HFF-Myc (cell line): Measurements from ENCODE around the gene RHBDF1.
"Not testable (repeated sequence)": the region's sequence is repeated elsewhere in the genome, so short reads cannot be mapped to it uniquely, and the experiment has no call there.

Source experiments
- DNase-seq: peaks from one replicate; pipeline ENCODE4 v3.0.0-alpha.2; 2011; ENCODE audit warnings: low read depth; ENCODE audit errors: extremely low read depth
- H3K4me3 ChIP-seq: replicated peaks from 2 replicates; pipeline ENCODE4 v1.5.1; 2011; ENCODE audit warnings: low read depth, mild to moderate bottlenecking, control low read depth, low read length
- TF ChIP-seq, protein P1 (sequence below): IDR thresholded peaks from 2 replicates; pipeline ENCODE4 v1.5.1; 2012; ENCODE audit warnings: mild to moderate bottlenecking, low read depth, low read length, control low read depth; ENCODE audit errors: missing control alignments

The RHBDF1 gene

DNA sequence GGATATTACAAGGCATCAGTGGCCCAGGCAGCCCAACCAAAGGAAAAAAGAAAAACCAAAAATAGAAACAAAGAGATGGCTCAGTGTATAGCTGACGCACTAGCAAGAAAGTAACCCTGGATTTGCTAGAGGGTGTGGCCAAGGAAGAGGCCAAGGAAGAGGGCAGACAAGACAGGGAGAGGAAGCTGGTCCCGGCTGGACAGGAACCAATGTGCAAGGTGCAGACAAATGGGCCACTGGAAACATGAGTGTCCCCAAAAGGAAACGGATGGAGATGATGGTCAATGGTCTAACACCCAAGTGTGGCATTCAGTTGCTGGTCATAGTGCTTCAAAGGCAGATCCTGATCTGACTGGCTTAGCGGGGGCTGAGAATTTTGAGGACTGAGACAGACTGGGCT lies 29.7 kb downstream of the RHBDF1 start:
- TF ChIP-seq, protein P1, sequence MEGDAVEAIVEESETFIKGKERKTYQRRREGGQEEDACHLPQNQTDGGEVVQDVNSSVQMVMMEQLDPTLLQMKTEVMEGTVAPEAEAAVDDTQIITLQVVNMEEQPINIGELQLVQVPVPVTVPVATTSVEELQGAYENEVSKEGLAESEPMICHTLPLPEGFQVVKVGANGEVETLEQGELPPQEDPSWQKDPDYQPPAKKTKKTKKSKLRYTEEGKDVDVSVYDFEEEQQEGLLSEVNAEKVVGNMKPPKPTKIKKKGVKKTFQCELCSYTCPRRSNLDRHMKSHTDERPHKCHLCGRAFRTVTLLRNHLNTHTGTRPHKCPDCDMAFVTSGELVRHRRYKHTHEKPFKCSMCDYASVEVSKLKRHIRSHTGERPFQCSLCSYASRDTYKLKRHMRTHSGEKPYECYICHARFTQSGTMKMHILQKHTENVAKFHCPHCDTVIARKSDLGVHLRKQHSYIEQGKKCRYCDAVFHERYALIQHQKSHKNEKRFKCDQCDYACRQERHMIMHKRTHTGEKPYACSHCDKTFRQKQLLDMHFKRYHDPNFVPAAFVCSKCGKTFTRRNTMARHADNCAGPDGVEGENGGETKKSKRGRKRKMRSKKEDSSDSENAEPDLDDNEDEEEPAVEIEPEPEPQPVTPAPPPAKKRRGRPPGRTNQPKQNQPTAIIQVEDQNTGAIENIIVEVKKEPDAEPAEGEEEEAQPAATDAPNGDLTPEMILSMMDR = no peak
- H3K4me3 ChIP-seq = no peak overlapping the region

DNA sequence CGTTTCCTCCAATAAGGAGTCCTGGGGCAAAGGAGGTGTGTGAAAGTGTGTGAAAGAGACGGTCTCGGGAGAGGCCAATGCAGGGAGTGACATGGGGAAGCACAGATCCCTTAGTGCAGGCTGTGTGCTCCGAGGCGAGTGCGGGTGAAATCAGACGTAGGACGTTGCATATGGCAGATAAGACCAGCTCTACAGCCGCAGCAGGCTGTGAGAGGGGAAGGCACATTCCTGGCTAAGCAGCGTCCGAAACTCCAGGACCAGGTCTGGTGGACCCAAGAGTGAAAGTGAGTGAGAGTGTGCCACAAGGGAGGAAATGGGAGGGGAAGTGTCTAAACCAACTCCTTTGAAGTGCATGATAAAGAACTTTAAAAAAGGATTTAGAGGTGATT lies 30.4 kb downstream of the RHBDF1 start:
- no peak overlapping the region for H3K4me3 ChIP-seq
- TF ChIP-seq, protein P1 = no peak
- no peak for DNase-seq

More for the DNA sequence above, 29.7 kb downstream of the RHBDF1 start:
- no peak for DNase-seq

DNA sequence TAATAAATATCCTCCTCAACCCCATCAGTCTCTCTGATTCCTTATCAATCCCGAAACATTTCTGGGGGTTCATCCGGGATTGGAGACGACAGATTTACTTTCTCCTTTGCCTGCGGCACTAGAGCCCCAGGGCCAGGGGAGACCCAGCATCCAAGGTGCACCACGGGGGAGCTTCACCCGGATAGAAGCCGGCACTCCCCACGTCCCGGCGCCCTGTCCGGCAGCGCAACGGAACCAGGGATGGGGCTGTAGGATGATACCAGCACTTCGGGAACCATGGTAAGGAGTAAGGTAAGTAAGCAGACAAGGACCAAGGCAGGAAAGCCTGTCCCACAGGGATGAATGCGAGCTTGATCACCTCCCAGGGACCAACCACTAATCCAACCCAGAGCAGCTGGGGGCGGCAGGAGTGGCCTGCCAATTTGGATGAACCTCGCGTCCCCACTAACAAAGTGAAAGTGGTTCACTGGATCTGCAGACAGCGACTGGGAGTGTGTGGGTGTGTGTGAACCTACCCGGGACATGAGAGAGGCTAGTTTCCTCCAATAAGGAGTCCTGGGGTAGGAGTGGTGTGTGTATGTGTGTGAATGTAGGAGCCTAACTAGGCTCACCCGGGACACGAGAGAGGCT lies 30.9 kb downstream of the RHBDF1 start:
- DNase-seq = no peak
- no peak overlapping the region for H3K4me3 ChIP-seq
- TF ChIP-seq, protein P1 = no peak

DNA sequence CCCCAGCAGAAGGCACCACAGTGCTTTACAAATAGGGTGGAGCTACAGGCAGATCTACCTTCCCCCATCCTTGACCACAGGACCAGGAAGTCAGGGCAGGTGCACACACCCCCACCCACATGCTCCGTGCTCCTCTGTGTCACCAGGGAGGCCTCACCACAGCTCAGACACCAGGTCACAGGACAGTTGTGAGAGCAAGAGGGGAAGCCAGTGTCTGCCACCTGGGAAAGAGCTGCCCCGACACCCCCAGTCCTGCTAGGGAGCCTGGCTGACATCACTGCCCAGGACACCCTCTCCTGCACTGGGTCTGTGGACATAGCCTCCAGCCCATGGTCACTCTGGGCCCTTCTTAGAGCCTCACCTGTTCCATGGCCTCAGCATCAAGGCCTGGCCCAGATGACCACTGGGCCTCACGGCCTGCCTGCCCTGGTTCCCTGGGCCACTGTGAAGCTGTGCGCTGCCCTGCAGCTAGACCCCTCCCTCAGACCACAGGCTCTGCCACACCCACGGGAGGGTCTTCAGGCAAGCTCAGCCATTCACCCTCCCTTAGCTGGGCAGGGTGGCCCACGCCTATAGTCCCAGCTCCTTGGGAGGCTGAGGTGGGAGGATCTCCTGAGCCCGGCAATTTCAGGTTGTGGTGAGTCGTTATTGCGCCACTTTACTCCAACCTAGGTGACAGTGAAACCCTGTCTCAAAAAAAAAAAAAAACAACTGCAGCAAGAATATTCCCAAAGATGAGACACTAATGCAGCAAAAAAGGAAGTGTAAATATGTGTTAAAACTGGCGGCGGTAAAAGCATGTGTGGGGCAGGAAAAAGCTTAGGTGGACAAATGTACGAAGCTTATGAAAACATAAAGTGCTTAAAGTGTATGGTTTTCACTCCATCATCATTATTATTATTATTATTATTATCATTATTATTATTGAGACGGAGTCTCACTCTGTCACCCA lies 33.2 kb downstream of the RHBDF1 start:
- TF ChIP-seq, protein P1 = no peak
- H3K4me3 ChIP-seq = no peak overlapping the region
- DNase-seq = no peak

DNA sequence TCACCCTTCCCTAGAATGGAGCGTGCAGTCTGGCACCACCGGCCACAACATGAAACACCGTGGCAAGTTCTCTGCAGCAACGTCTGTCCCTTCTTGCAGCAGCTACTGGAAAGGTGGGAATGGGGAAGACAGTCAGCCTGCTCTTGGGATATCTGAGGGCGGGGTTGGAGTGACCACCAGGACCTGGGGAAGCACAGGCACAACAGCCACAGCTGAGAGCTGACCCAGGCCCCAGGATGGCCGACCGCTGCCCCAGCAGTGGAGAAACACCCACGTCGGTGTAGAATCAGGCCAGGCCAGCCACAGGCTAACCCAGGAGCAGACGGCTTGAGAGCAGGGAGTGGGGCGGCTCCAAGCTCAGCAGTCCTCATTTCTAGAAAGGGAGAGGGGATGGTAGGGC lies 34.2 kb downstream of the RHBDF1 start:
- DNase-seq, H3K4me3 ChIP-seq: not testable (repeated sequence)

DNA sequence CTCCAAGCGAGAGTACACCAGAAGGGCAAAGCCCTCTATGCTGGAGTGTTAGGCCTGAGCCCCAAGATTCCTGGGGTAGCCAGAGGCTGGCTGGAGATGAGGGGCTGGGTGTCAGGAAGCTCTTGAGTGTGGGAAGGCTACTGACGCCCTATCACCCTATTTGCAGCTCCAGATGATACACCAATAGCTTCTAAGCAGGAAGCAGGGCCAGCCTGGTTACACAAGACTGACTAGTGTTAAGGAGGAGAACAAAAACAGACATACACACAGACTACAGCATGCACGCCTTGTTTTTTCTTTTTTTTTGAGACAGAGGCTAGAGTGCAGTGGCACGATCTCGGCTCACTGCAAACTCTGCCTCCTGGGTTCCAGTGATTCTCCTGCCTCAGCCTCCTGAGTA lies 34.9 kb downstream of the RHBDF1 start:
- no peak overlapping the region for H3K4me3 ChIP-seq
- TF ChIP-seq, protein P1 = no peak
- DNase-seq = no peak

DNA sequence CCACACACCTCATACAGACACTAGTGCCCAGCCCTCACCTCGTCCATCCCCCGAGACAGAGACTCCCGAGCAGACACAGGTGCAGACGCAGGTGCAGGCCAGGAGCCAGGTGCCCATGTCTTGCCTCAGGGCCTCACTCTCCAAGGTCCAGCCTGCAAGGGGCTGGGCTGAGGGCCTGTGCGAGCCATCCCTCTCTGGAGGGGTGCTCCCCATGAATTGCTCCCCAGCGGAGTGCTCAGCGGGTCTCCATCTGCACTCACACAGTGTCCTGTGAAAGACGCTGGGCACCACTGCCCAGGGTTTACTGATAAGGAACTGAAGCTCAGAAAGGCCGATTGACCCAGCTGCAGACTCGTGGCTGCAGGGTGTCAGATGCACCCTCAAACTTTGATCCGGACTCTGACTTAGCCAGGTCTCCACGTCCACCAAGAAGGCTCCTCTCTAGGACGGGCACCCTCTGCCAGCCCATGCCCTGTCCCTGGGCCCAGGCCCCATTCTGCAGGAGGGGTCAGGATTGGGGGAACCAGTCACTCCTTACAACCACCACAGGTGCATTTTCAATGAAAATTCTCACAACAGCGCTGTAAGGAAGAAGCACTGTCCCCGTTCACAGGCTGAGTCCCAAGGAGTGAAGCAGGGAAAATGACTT lies 36.0 kb downstream of the RHBDF1 start:
- DNase-seq = no peak
- TF ChIP-seq, protein P1 = no peak
- H3K4me3 ChIP-seq = no peak overlapping the region
